Testis (tissue), 3 donors: ENCODE results near the gene FRMD8. TPM values are rescaled to one million over a fixed set of nuclear protein-coding genes. Genes with fewer than 3 reads are reported as not detected.

Experiments
- DNase-seq: peaks from one replicate; pipeline ENCODE4 v3.0.0-alpha.2; 2019
- H3K27ac ChIP-seq, 2 donors: fragments of 200-600 bp; sonication (generic); one replicate each; pipeline ENCODE4 v1.5.1; 2019
- H3K27me3 ChIP-seq: fragments of 200-600 bp; sonication (generic); one replicate; pipeline ENCODE4 v1.5.1; 2019
- H3K36me3 ChIP-seq: fragments of 200-600 bp; sonication (generic); one replicate; pipeline ENCODE4 v1.5.1; 2017; ENCODE audit warnings: low read depth; ENCODE audit errors: missing control alignments
- H3K4me1 ChIP-seq: fragments of 200-600 bp; sonication (generic); one replicate; pipeline ENCODE4 v1.5.1; 2019
- H3K4me3 ChIP-seq, 2 donors: fragments of 200-600 bp; sonication (generic); one replicate each; pipeline ENCODE4 v1.5.1; 2017 to 2019
- H3K9me3 ChIP-seq: fragments of 200-600 bp; sonication (generic); one replicate; pipeline ENCODE4 v1.5.1; 2017
- POLR2A ChIP-seq: fragments of 450-650 bp; IDR thresholded peaks from one replicate; pipeline ENCODE4 v1.6.1; 2017; ENCODE audit warnings: antibody characterized with exemption, mild to moderate bottlenecking, moderate library complexity
- WGBS, 2 donors: methylation state at CpG; one replicate each; pipeline ENCODE4 v1.1.5; 2018; 5-methylcytosine and 5-hydroxymethylcytosine counted together
- intact Hi-C: fragments of 100-400 bp; cut with DNase I; formaldehyde crosslinking; loops from one replicate; pipeline ENCODE4 v1.15.1; 2023; ENCODE audit warnings: low total_unique reads
- polyA plus RNA-seq: library from polyadenylated mRNA; stranded (reverse); fragments of 350-450 nt; fragmentation: Illumina TruSeq; extraction: RNeasy Lipid Tissue Mini Kit (QIAGEN cat#74804); gene quantifications from one replicate; pipeline ENCODE4 v1.2.3, GENCODE V29; 2014; ENCODE audit warnings: low read depth, low replicate concordance; ENCODE audit not compliant: insufficient read depth
- total RNA-seq, 2 donors: library from RNA; depleted of rRNA; stranded (reverse); fragments of >200 nt; gene quantifications; one replicate each; pipeline ENCODE4 v1.2.3, GENCODE V29; 2016
- TF ChIP-seq, protein P1 (sequence below), 3 experiments: fragments of 450-650 bp in 2 of 3; fragments of 200-600 bp in 1 of 3; sonication (generic) in 1 of 3; IDR thresholded peaks; one replicate each; pipeline ENCODE4 v1.5.1; 2016 to 2019; ENCODE audit warnings: antibody characterized with exemption in 3 of 3, mild to moderate bottlenecking in 2 of 3, moderate library complexity in 1 of 3

Gene FRMD8
- total and polyA plus RNA-seq, 3 donors from 2014 or later: 31.4 to 118 (median 92.5) TPM

DNA sequence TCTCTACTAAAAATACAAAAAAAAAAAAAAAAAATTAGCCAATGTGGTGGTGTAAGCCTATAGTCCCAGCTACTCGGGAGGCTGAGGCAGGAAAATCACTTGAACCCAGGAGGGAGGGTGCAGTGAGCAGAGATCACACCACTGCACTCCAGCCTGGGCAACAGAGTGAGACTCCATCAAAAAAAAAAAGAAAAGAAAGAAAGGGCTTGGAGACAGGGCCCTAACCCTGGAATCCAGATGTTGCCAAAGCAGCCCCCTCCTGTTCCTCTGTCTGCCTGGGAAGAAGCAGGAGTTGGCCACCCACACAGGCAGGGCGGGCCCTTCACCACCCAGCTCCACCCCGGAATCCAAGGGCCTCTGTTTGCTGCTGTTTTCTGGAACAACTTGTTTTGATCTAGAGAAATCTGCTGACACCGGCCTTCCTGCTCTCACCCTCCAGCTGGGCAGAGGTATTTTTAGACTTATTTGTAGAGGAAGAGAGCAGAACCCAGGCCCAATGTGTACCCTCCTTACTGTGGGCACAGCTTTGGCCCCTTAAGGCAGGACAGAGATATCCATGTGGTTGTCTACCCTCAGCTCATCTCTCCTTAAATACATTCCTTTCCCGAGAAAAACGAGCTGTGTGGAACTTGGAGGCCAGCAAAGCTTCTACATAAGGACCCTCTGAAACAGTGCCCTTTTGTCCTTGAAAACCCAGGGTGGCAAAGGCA lies 33.5 kb downstream of the FRMD8 start:
- peak; percentile 93 for DNase-seq
- intact Hi-C loops: loop anchor here (5.0 kb wide), 1 partner anchor 77 kb away; the partner anchor contains the start of gene MALAT1
- no peak for TF ChIP-seq POLR2A
- TF ChIP-seq, protein P1, sequence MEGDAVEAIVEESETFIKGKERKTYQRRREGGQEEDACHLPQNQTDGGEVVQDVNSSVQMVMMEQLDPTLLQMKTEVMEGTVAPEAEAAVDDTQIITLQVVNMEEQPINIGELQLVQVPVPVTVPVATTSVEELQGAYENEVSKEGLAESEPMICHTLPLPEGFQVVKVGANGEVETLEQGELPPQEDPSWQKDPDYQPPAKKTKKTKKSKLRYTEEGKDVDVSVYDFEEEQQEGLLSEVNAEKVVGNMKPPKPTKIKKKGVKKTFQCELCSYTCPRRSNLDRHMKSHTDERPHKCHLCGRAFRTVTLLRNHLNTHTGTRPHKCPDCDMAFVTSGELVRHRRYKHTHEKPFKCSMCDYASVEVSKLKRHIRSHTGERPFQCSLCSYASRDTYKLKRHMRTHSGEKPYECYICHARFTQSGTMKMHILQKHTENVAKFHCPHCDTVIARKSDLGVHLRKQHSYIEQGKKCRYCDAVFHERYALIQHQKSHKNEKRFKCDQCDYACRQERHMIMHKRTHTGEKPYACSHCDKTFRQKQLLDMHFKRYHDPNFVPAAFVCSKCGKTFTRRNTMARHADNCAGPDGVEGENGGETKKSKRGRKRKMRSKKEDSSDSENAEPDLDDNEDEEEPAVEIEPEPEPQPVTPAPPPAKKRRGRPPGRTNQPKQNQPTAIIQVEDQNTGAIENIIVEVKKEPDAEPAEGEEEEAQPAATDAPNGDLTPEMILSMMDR (IDR thresholded peaks at IDR 0.05): no peak
- Histone ChIP-seq H3K27ac (peak overlapping the region; percentile 94 to 96), H3K36me3 (no peaks in the 10 kb centered on the region), H3K27me3 (no peaks in the 10 kb centered on the region), H3K9me3 (no peaks in the 10 kb centered on the region), H3K4me1 (peaks cover 61% of the 10 kb centered on the region), H3K4me3 (peak overlapping the region in 1 of 2 donors; percentile 11)
- WGBS, 2 donors: 16 to 17% methylated on average over 6 of the region's 6 CpGs

DNA sequence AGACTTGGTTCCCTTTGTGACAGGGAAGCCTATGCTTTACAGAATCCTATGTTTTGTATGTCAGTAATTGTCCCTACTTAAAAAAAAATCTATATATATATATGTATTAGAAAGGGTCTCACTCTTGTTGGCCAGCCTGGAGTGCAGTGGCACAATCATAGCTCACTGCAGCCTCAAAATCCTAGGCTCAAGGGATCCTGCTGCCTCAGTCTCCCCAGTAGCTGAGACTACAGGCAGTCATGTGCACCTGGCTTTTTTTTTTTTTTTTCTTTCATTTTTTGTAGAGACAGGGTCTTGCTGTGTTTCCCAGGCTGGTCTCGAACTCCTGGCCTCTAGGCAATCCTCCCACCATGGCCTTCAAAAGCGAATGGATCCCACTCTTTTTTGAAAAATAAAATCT lies 34.1 kb downstream of the FRMD8 start:
- Histone ChIP-seq H3K27me3 (no peaks in the 10 kb centered on the region), H3K36me3 (no peaks in the 10 kb centered on the region), H3K4me1 (peaks cover 61% of the 10 kb centered on the region), H3K9me3 (no peaks in the 10 kb centered on the region), H3K27ac (peak overlapping the region; percentile 94 to 96), H3K4me3 (no peak overlapping the region)
- TF ChIP-seq POLR2A: no peak
- TF ChIP-seq, protein P1 (IDR thresholded peaks at IDR 0.05): no peak
- intact Hi-C loops: loop anchor here (5.0 kb wide), 1 partner anchor 77 kb away; the partner anchor contains the start of gene MALAT1
- WGBS, 2 donors: 51 to 61% methylated on average over 2 of the region's 2 CpGs
- DNase-seq: peak; percentile 11

DNA sequence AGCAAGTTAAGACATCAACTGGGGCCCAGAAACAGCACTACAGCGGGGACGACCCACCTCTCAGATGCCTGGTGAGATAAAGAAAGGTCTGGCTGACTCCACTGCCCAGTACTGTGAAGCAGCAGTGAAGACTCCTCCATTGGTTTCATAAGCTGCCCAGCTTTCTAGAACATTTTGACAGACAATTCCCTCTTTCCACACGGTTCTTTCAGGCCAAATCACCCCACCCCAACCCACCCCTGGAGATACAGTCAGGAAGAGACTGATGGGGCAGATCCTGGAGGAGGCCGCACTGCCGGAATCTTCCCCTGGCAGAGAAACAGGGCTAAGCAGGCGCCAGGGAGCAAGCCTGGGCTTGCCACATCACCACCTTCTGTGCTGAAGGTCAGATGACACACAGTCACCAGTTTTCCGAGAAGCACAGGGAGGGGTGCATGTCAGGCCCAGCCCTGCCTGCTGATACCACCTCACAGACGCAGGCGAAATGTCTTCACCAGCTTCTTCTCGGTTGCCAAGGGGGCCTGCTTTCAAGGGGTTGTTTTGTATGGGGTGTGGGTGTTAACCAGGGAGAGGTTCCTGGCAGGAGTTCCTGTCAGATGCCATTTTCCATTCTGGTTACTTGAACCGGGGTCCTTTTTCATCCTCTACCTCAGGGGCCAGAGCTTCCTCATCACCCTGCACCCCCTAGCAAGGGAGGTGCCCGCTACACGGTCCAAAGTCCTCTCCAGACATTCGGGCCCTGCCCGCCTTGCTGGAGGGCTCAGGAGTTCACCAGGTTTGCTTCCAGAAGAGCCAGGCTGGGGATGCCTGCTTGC lies 34.7 kb downstream of the FRMD8 start:
- DNase-seq: peak; percentile 96
- TF ChIP-seq, protein P1 (IDR thresholded peaks at IDR 0.05): no peak
- TF ChIP-seq POLR2A: no peak
- Histone ChIP-seq H3K9me3 (no peaks in the 10 kb centered on the region), H3K4me3 (peak overlapping the region; percentile 86 to 93), H3K27ac (peak overlapping the region; percentile 94 to 96), H3K27me3 (no peaks in the 10 kb centered on the region), H3K36me3 (no peaks in the 10 kb centered on the region), H3K4me1 (peaks cover 55% of the 10 kb centered on the region)
- intact Hi-C loops: loop anchor here (5.0 kb wide), 1 partner anchor 76 kb away; the partner anchor contains the start of gene MALAT1
- 4 to 5% methylated on average over 15 of the region's 15 CpGs for WGBS, 2 donors

DNA sequence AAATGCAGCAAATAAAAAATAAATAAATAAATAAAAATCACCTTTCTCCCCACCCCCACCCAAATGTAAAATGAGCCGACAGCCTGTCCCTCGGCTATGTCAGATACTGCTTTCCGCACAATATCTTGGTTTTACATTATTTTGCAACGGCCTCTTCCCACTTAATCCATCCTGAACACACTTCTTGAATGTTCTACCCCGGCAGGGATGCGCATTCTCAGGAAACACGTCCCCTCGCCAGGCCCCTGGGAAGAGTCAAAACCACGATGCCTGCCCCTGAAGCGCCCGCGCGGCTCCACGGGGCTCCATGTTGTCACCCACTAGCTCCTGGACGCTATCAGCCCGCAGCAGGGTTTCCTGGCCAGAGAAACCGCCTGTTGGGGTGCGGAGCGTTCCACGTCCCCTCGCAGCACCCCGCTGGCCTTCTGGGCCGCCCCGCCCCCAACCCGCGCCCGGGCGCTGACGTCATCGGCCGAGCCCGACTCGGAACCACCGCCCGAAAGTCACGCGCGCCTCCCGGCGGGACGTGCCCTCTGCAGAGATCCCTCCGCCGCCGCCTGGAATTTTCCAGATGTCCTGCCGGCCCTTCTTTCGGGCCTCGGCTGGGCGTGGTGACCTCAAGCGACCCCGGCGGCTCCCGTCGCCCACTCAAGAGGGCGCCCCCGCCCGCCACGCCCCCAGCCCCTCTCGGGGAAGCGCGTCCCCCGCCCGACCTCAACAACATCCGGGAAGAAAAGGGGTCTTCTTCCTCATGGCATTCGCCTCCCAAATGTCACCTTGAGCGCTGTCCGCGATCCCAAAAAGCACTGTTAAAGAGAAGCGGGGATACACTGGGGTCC lies 35.6 kb downstream of the FRMD8 start:
- DNase-seq: peak; percentile 97
- Histone ChIP-seq H3K9me3 (no peaks in the 10 kb centered on the region), H3K4me1 (peaks cover 47% of the 10 kb centered on the region), H3K4me3 (peak overlapping the region; percentile 86 to 93), H3K27me3 (no peaks in the 10 kb centered on the region), H3K27ac (peak overlapping the region; percentile 94 to 96), H3K36me3 (no peaks in the 10 kb centered on the region)
- intact Hi-C loops: loop anchor here (5.0 kb wide), 1 partner anchor 75 kb away; the partner anchor contains the start of gene MALAT1
- no peak for TF ChIP-seq POLR2A
- TF ChIP-seq, protein P1 (IDR thresholded peaks at IDR 0.05): peak in 1 of 3 experiments; percentile 1
- WGBS, 2 donors: 1 to 3% methylated on average over 4 to 60 of the region's 68 CpGs
